IMR-90 (cell line): ENCODE measurements around the gene SMIM36. TPM values are rescaled to one million over a fixed set of nuclear protein-coding genes. Genes with fewer than 3 reads are reported as not detected.

Experiments used
- ATAC-seq: fragments of 200-7000 bp; cut with Tn5 transposase; 2 replicates; pipeline ENCODE4 v1.9.1; 2020; ENCODE audit warnings: low read depth, mild to moderate bottlenecking, moderate library complexity
- BruUV-seq: library from RNA; stranded (reverse); fragments of 400-500 nt; replicated peaks from 2 replicates; lab custom pipeline; 2021; lab: Mats Ljungman, UMichigan
- CTCF ChIA-PET: fragments of 300-600 bp; formaldehyde crosslinking; extraction: SDS; loops from one replicate; lab custom pipeline; 2021; ENCODE audit warnings: antibody characterized with exemption; lab: Yijun Ruan, JAX
- POLR2A ChIA-PET: fragments of 300-600 bp; sonication (Branson Sonifier 250); formaldehyde crosslinking; loops from one replicate; lab custom pipeline; 2022; ENCODE audit warnings: antibody characterized with exemption; ENCODE audit not compliant: unreplicated experiment; lab: Charles Lee
- DNase-seq: peaks from one replicate; pipeline ENCODE4 v3.0.0; 2013
- H2AFZ ChIP-seq: replicated peaks from 2 replicates; pipeline ENCODE3; 2013; ENCODE audit warnings: low read length, mild to moderate bottlenecking; ENCODE audit not compliant: poor library complexity
- H2AK5ac ChIP-seq: 2 replicates; pipeline ENCODE4 v1.6.1; 2013; ENCODE audit warnings: low read depth, low read length, inconsistent platforms
- H2AK9ac ChIP-seq: replicated peaks from 2 replicates; pipeline ENCODE3; 2013; ENCODE audit warnings: mild to moderate bottlenecking, low read depth, low read length, moderate library complexity; ENCODE audit not compliant: poor library complexity
- H2BK120ac ChIP-seq: 2 replicates; pipeline ENCODE4 v1.6.1; 2013; ENCODE audit warnings: low read depth, low read length, inconsistent platforms
- H2BK15ac ChIP-seq: 3 replicates; pipeline ENCODE4 v1.6.1; 2013; ENCODE audit warnings: low read depth, low read length, inconsistent platforms
- H2BK20ac ChIP-seq: 2 replicates; pipeline ENCODE4 v1.6.1; 2013; ENCODE audit warnings: low read depth, mild to moderate bottlenecking, inconsistent platforms, low read length, moderate library complexity
- H2BK5ac ChIP-seq: 2 replicates; pipeline ENCODE4 v1.6.1; 2013; ENCODE audit warnings: mild to moderate bottlenecking, low read depth, low read length, inconsistent platforms; ENCODE audit not compliant: poor library complexity, severe bottlenecking
- H3K14ac ChIP-seq: replicated peaks from 2 replicates; pipeline ENCODE4 v1.6.1; 2013; ENCODE audit warnings: low read depth, low read length, inconsistent platforms
- H3K18ac ChIP-seq: 2 replicates; pipeline ENCODE4 v1.6.1; 2013; ENCODE audit warnings: low read depth, low read length, control low read depth
- H3K23ac ChIP-seq: 2 replicates; pipeline ENCODE4 v1.6.1; 2013; ENCODE audit warnings: low read depth, low read length, inconsistent platforms
- H3K27ac ChIP-seq: 2 replicates; pipeline ENCODE4 v1.5.1; 2013; ENCODE audit warnings: mild to moderate bottlenecking, control low read depth, low read length; ENCODE audit not compliant: insufficient read depth
- H3K27me3 ChIP-seq: 2 replicates; pipeline ENCODE4 v1.6.1; 2013; ENCODE audit warnings: low read length; ENCODE audit not compliant: control insufficient read depth, insufficient read depth
- H3K36me3 ChIP-seq: 2 replicates; pipeline ENCODE4 v1.6.1; 2013; ENCODE audit warnings: low read length, mixed read lengths; ENCODE audit not compliant: control insufficient read depth, insufficient read depth
- H3K4ac ChIP-seq: 2 replicates; pipeline ENCODE4 v1.6.1; 2013; ENCODE audit warnings: low read depth, low read length, inconsistent platforms
- H3K4me1 ChIP-seq: 2 replicates; pipeline ENCODE4 v1.6.1; 2013; ENCODE audit warnings: low read length, mixed read lengths; ENCODE audit not compliant: control insufficient read depth, insufficient read depth
- H3K4me2 ChIP-seq: 2 replicates; pipeline ENCODE4 v1.6.1; 2013; ENCODE audit warnings: low read depth, mild to moderate bottlenecking, control low read depth, low read length, moderate library complexity
- H3K4me3 ChIP-seq: 2 replicates; pipeline ENCODE4 v1.5.1; 2013; ENCODE audit warnings: low read depth, mild to moderate bottlenecking, control low read depth, low read length, moderate library complexity; ENCODE audit not compliant: insufficient read depth
- H3K56ac ChIP-seq: 2 replicates; pipeline ENCODE4 v1.6.1; 2013; ENCODE audit warnings: low read length, inconsistent platforms; ENCODE audit not compliant: insufficient read depth; ENCODE audit errors: extremely low read depth
- H3K79me1 ChIP-seq, 2 experiments: 2 replicates each; pipeline ENCODE4 v1.6.1; 2013; ENCODE audit warnings: low read length in 2 of 2, inconsistent platforms in 1 of 2, low read depth in 1 of 2
- H3K9ac ChIP-seq: 2 replicates; pipeline ENCODE4 v1.6.1; 2013; ENCODE audit warnings: low read depth, low read length, control low read depth
- H3K9me1 ChIP-seq: 2 replicates; pipeline ENCODE4 v1.6.1; 2013; ENCODE audit warnings: low read length, inconsistent platforms; ENCODE audit not compliant: insufficient read depth
- H3K9me3 ChIP-seq: 2 replicates; pipeline ENCODE4 v1.6.1; 2013; ENCODE audit warnings: low read length; ENCODE audit not compliant: control insufficient read depth, insufficient read depth
- H4K20me1 ChIP-seq: 2 replicates; pipeline ENCODE4 v1.6.1; 2013; ENCODE audit warnings: low read length, inconsistent platforms; ENCODE audit not compliant: insufficient read depth
- H4K5ac ChIP-seq: 2 replicates; pipeline ENCODE4 v1.6.1; 2013; ENCODE audit warnings: mild to moderate bottlenecking, low read depth, low read length, control low read depth
- H4K8ac ChIP-seq, 2 experiments: 2 replicates each; pipeline ENCODE4 v1.6.1; 2013; ENCODE audit warnings: low read depth in 2 of 2, low read length in 2 of 2, control low read depth in 1 of 2, inconsistent platforms in 1 of 2
- H4K91ac ChIP-seq: 2 replicates; pipeline ENCODE4 v1.6.1; 2013; ENCODE audit warnings: low read depth, low read length, inconsistent platforms; ENCODE audit not compliant: insufficient read depth
- BHLHE40 ChIP-seq: fragments of 150-350 bp; IDR thresholded peaks from 2 replicates; pipeline ENCODE4 v1.6.1; 2016; ENCODE audit warnings: mild to moderate bottlenecking, low read depth, low read length
- MAFK ChIP-seq: IDR thresholded peaks from 2 replicates; pipeline ENCODE4 v1.6.1; 2012; ENCODE audit warnings: low read depth, low read length, improper control_type of control experiment
- MXI1 ChIP-seq: IDR thresholded peaks from 2 replicates; pipeline ENCODE4 v1.6.1; 2012; ENCODE audit warnings: low read depth, mild to moderate bottlenecking, low read length, moderate library complexity, borderline replicate concordance
- WGBS, 2 experiments: methylation state at CpG; one replicate each; pipeline versions ENCODE4 v1.1.5 to v1.1.7; 2013; ENCODE audit warnings: missing lambda C conversion rate in 2 of 2; ENCODE audit not compliant: insufficient read length in 1 of 2; ENCODE audit errors: extremely low coverage in 2 of 2; 5-methylcytosine and 5-hydroxymethylcytosine counted together
- dilution Hi-C: fragments of 300-500 bp; cut with HindIII; formaldehyde crosslinking; loops from one replicate; pipeline ENCODE4 v1.14.3; 2018; ENCODE audit warnings: low sequenced_read_pairs; ENCODE audit not compliant: unreplicated experiment
- in situ Hi-C: fragments of 300-500 bp; cut with MboI; formaldehyde crosslinking; loops from 3 replicates; pipeline ENCODE4 v1.14.3; 2019; ENCODE audit warnings: low sequenced_read_pairs, inconsistent platforms, mixed read lengths
- intact Hi-C: fragments of 100-400 bp; cut with micrococcal nuclease; formaldehyde crosslinking; loops from 2 replicates; pipeline ENCODE4 v1.10.0; 2022
- polyA plus RNA-seq, 3 experiments: library from polyadenylated mRNA; depleted of rRNA; stranded (reverse); fragments of >200 nt; gene quantifications; 2 replicates each; pipeline ENCODE4 v1.2.3, GENCODE V29; 2012; ENCODE audit warnings: low replicate concordance in 1 of 3
- total RNA-seq: library from RNA; depleted of rRNA; stranded (reverse); fragments of >200 nt; gene quantifications from 2 replicates; pipeline ENCODE4 v1.2.3, GENCODE V29; 2012

The SMIM36 gene
- total and polyA plus RNA-seq, 2 of the 4 experiments (the other 2 are of a cell fraction), result not detected

- Histone ChIP-seq H2AFZ (peak within 1 kb of the TSS; percentile 96), H3K9me1 (peaks cover 3% of the 10 kb centered on the region; the same call in 1 of the 2 replicates), H4K20me1 (0 out of 2 replicates have a peak, but pooled peaks cover 3% of the 10 kb centered on the region), H4K8ac (peak within 1 kb of the TSS; percentile 26 to 37; a peak in 3 of 4 replicates), H3K14ac (peak within 1 kb of the TSS; percentile 72), H3K23ac (peak within 1 kb of the TSS; percentile 61; the same call in 1 of the 2 replicates), H4K91ac (peak within 1 kb of the TSS; percentile 44), H2BK120ac (peak within 1 kb of the TSS; percentile 46), H3K79me1 (peaks cover 24 to 36% of the 10 kb centered on the region in 2 experiments), H2BK5ac (peak within 1 kb of the TSS; percentile 59), H2BK20ac (no peak within 1 kb of the TSS), H3K9ac (peak within 1 kb of the TSS; percentile 64), H2BK15ac (no peak within 1 kb of the TSS), H3K9me3 (no peaks in the 10 kb centered on the region), H3K27me3 (peaks cover 2% of the 10 kb centered on the region; the same call in 1 of the 2 replicates), H3K4me1 (peaks cover 5% of the 10 kb centered on the region), H3K18ac (peak within 1 kb of the TSS; percentile 20; the same call in 1 of the 2 replicates), H3K56ac (0 out of 2 replicates have a peak within 1 kb of the TSS, but pooled peaks have one; percentile 25), H2AK5ac (no peak within 1 kb of the TSS), H3K27ac (peak within 1 kb of the TSS; percentile 62), H3K4ac (peak within 1 kb of the TSS; percentile 68), H4K5ac (peak within 1 kb of the TSS; percentile 9; the same call in 1 of the 2 replicates), H3K4me3 (peak within 1 kb of the TSS; percentile 79), H3K4me2 (peak within 1 kb of the TSS; percentile 95), H3K36me3 (no peaks in the 10 kb centered on the region), H2AK9ac (peak within 1 kb of the TSS; percentile 20)
- CTCF ChIA-PET, result interaction anchor here (1.0 kb wide), 1 partner anchor 92 kb away, joined by 4 read pairs; no protein-coding TSS in a partner anchor
- intact Hi-C loops, result loop anchor here (1.0 to 10.0 kb wide), 3 partner anchors 31 to 333 kb away; partner anchors contain the start of gene PCTP
- no peak for DNase-seq
- TF ChIP-seq MAFK (no peak), MXI1 (peak; percentile 8; the same call in 1 of the 2 replicates), BHLHE40 (no peak)
- 1% methylated on average over 26 of the region's 62 CpGs; no CpG with 5 or more reads in 1 of the 2 experiments for WGBS, 2 experiments
- no TSS peak for BruUV-seq
- POLR2A ChIA-PET, result no interaction called here
- dilution Hi-C loops, result no loop called here
- in situ Hi-C loops, result no loop called here
- ATAC-seq, result peak; percentile 52
Measured at GRCh38 chr17:55421179-55421934, 89.9 kb downstream of the SMIM36 start, which contains the start of gene MMD. TSS of gene MMD (minus strand) at chr17:55421835. CDS start at chr17:55421695, 140 bp downstream.
